Lung (tissue), 12 donors: ENCODE measurements around the gene TMEM114. TPM values are rescaled to one million over a fixed set of nuclear protein-coding genes. Genes with fewer than 3 reads are reported as not detected.

Experiments used
- ATAC-seq: fragments of 200-7000 bp; cut with Tn5 transposase; one replicate; pipeline ENCODE4 v1.9.1; 2020; ENCODE audit warnings: moderate number of reproducible peaks; ENCODE audit not compliant: insufficient read depth, low FRiP score
- DNase-seq, 3 donors: peaks; one replicate each; pipeline ENCODE4 v3.0.0-alpha.2; 2013 to 2017
- H3K27ac ChIP-seq, 2 donors: one replicate each; pipeline ENCODE4 v1.5.1; 2013; ENCODE audit warnings: mild to moderate bottlenecking in 2 of 2, moderate library complexity in 2 of 2, control low read depth in 1 of 2, inconsistent platforms in 1 of 2, low read depth in 1 of 2, low read length in 1 of 2
- H3K27me3 ChIP-seq, 3 donors: one replicate each; pipeline ENCODE4 v1.5.1; 2013; ENCODE audit warnings: low read length in 2 of 3; ENCODE audit not compliant: control insufficient read depth in 3 of 3, insufficient read depth in 3 of 3
- H3K36me3 ChIP-seq, 4 donors: one replicate each; pipeline ENCODE4 v1.5.1; 2013; ENCODE audit warnings: low read length in 4 of 4, mild to moderate bottlenecking in 1 of 4, moderate library complexity in 1 of 4; ENCODE audit not compliant: control insufficient read depth in 4 of 4, insufficient read depth in 4 of 4
- H3K4me1 ChIP-seq, 5 donors: one replicate each; pipeline ENCODE4 v1.5.1; 2013; ENCODE audit warnings: low read length in 5 of 5, mild to moderate bottlenecking in 2 of 5, moderate library complexity in 1 of 5; ENCODE audit not compliant: control insufficient read depth in 5 of 5, insufficient read depth in 5 of 5
- H3K4me3 ChIP-seq: one replicate; pipeline ENCODE4 v1.5.1; 2013; ENCODE audit warnings: mild to moderate bottlenecking, control low read depth, moderate library complexity
- H3K9ac ChIP-seq, 2 donors: one replicate each; pipeline ENCODE4 v1.5.1; 2013; ENCODE audit warnings: low read length in 2 of 2, control low read depth in 1 of 2; ENCODE audit not compliant: insufficient read depth in 1 of 2
- H3K9me3 ChIP-seq, 4 donors: one replicate each; pipeline ENCODE4 v1.5.1; 2013; ENCODE audit warnings: low read length in 3 of 4, mild to moderate bottlenecking in 1 of 4, moderate library complexity in 1 of 4; ENCODE audit not compliant: control insufficient read depth in 4 of 4, insufficient read depth in 3 of 4
- CTCF ChIP-seq: IDR thresholded peaks from 2 replicates; pipeline ENCODE4 v1.5.1; 2012; ENCODE audit warnings: mild to moderate bottlenecking; ENCODE audit errors: control extremely low read depth, extremely low read depth
- WGBS, 2 donors: extraction: QIAGEN DNeasy Blood & Tissue Kit; methylation state at CpG; one replicate each; pipeline ENCODE4 v1.1.7; 2013; 5-methylcytosine and 5-hydroxymethylcytosine counted together
- polyA plus RNA-seq, 2 donors: library from polyadenylated mRNA; stranded (reverse); fragments of 200-250 nt; gene quantifications; one replicate each; pipeline ENCODE4 v1.2.1, GENCODE V29; 2013
- total RNA-seq, 2 donors: library from RNA; depleted of rRNA in 1 of 2; stranded (reverse); fragments of >200 nt in 1 of 2; gene quantifications; one replicate each; pipeline ENCODE4 v1.2.1, GENCODE V29; 2014 to 2021
- donor health status: control.
- donor health status: control.
- donor health status: Bipolar disorder and iron deficiency.
- donor health status: healthy.
- donor health status: DM: yes; HTN: yes; CAD: no.

TMEM114 gene
- total and polyA plus RNA-seq, 4 donors: not detected

GRCh38 chr16:8611122-8611521 lies 20.8 kb upstream of the TMEM114 start:
- TF ChIP-seq CTCF: no peak
- WGBS, 2 donors: 77 to 82% methylated on average over 4 of the region's 4 CpGs
- no peak for ATAC-seq
- Histone ChIP-seq H3K27ac (no peak overlapping the region), H3K27me3 (peaks cover 0 to 8% (median 4%) of the 10 kb centered on the region in 3 donors), H3K4me3 (no peak overlapping the region), H3K9ac (no peak overlapping the region), H3K4me1 (peaks cover 0 to 2% (median 0%) of the 10 kb centered on the region in 5 donors), H3K36me3 (no peaks in the 10 kb centered on the region), H3K9me3 (peaks cover 0 to 4% (median 0%) of the 10 kb centered on the region in 4 donors)
- DNase-seq: no peak

- DNase-seq: no peak
- 77 to 79% methylated on average over 9 of the region's 9 CpGs for WGBS, 2 donors
- no peak for ATAC-seq
Measured at GRCh38 chr16:8607214-8607613, 16.9 kb upstream of the TMEM114 start.

GRCh38 chr16:8605554-8605953 lies 15.2 kb upstream of the TMEM114 start:
- peaks cover 0 to 13% (median 1%) of the 10 kb centered on the region in 4 donors for H3K9me3 ChIP-seq
- H3K27ac ChIP-seq: no peak overlapping the region
- peaks cover 0 to 4% (median 2%) of the 10 kb centered on the region in 3 donors for H3K27me3 ChIP-seq
- H3K4me1 ChIP-seq: peaks cover 0 to 3% (median 0%) of the 10 kb centered on the region in 5 donors
- no peak overlapping the region for H3K9ac ChIP-seq
- DNase-seq (no peak), ATAC-seq (no peak)
- no peaks in the 10 kb centered on the region for H3K36me3 ChIP-seq
- no peak overlapping the region for H3K4me3 ChIP-seq
- TF ChIP-seq CTCF: no peak

More at GRCh38 chr16:8607214-8607613, 16.9 kb upstream of the TMEM114 start:
- no peaks in the 10 kb centered on the region for H3K36me3 ChIP-seq
- no peak overlapping the region for H3K4me3 ChIP-seq
- peaks cover 0 to 2% (median 0%) of the 10 kb centered on the region in 5 donors for H3K4me1 ChIP-seq
- peaks cover 0 to 5% (median 0%) of the 10 kb centered on the region in 4 donors for H3K9me3 ChIP-seq
- no peak overlapping the region for H3K9ac ChIP-seq
- H3K27me3 ChIP-seq: peaks cover 0 to 4% (median 2%) of the 10 kb centered on the region in 3 donors
- H3K27ac ChIP-seq: no peak overlapping the region
- no peak for TF ChIP-seq CTCF
